GM20431 (cell line): ENCODE results near the gene CHST11.
"Not testable (repeated sequence)": the region's sequence is repeated elsewhere in the genome, so short reads cannot be mapped to it uniquely, and the experiment has no call there.

Experiments used
- in situ Hi-C: fragments of 300-500 bp; cut with MseI, MboI; formaldehyde crosslinking; loops from one replicate; pipeline ENCODE4 v1.15.0; 2020; ENCODE audit warnings: low sequenced_read_pairs; ENCODE audit not compliant: unreplicated experiment

CHST11 gene

GRCh38 chr12:104515899-104516298 is 59.2 kb downstream of the CHST11 start:
- in situ Hi-C loops = no loop called here

GRCh38 chr12:104516821-104517220 is 60.1 kb downstream of the CHST11 start:
- in situ Hi-C loops = no loop called here

- in situ Hi-C loops = no loop called here
These were observed 61.1 kb downstream of the CHST11 start for GRCh38 chr12:104517880-104518279.

DNA sequence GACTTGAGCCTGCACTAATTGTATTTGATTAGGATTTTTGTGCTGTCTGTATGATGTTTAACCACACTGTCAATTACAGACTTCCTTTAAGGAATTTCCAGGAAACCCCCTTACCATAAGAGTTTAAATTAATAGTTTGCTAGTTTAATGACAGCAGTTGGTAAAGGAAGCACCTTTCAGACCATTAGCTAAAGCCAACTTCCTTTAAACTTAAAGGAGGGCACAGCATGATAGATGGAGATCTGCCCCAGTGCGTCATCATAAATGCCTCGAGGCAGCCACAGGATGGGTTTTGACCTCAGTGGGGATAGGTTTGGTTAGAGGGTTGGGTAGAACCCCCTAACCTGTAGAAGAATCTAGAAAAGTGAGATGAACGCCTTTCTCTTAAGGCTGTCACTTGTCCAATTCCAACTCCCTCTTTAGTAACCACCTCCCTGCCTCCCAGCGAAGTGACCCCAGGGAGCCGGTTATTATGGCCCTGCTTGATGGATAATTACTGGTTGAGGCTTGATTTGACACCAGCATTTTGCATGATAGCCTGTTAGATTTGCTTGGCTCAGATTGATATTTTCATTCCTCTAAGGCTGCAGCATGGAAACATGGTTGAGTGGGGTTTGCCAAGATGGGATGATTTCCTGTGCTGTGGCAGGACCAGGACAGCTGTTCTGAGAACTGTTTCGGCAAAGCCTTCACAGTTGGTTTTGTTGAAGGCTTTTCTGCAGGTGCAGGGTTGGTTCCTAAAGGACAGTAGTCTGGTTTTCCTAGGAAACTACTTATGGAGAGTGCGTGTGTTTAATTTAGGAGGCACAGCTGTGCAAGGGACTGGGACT is 62.7 kb downstream of the CHST11 start:
- in situ Hi-C loops = no loop called here

DNA sequence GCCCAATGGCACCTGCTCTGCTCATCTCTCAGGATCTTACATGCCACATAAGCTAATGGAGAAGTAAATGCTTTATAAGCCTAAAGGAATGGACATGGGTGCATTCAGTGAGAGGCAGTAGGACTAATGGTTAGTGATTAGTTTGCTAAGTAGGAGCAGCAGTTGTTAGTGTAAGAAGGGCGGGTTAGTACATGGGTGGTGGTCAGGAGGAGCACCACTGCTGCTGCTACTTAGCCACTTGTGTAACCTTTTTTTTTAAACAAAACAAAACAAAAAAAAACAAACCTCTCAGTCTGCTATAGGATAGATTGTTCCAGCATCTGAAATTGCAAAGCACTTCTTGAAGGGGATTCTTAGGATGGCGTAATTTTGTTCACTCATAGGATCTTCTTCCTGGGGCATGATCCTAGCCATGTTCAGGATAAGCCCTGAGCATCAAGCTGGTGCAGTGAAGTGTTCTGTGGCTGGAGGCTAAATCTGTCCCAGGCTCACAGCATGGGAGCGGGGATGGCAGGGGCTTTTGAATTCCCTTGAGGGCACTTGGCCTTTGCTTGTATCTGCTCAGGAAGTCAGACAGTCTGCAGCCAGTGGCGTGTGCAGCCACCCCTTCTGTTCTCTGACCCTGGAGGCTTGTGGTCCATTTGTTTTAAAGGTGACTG is 63.6 kb downstream of the CHST11 start:
- in situ Hi-C loops = no loop called here

- in situ Hi-C loops = no loop called here
These were observed 65.0 kb downstream of the CHST11 start for GRCh38 chr12:104521731-104522130.

- in situ Hi-C loops = no loop called here
These were observed 66.4 kb downstream of the CHST11 start for GRCh38 chr12:104522985-104523722.

DNA sequence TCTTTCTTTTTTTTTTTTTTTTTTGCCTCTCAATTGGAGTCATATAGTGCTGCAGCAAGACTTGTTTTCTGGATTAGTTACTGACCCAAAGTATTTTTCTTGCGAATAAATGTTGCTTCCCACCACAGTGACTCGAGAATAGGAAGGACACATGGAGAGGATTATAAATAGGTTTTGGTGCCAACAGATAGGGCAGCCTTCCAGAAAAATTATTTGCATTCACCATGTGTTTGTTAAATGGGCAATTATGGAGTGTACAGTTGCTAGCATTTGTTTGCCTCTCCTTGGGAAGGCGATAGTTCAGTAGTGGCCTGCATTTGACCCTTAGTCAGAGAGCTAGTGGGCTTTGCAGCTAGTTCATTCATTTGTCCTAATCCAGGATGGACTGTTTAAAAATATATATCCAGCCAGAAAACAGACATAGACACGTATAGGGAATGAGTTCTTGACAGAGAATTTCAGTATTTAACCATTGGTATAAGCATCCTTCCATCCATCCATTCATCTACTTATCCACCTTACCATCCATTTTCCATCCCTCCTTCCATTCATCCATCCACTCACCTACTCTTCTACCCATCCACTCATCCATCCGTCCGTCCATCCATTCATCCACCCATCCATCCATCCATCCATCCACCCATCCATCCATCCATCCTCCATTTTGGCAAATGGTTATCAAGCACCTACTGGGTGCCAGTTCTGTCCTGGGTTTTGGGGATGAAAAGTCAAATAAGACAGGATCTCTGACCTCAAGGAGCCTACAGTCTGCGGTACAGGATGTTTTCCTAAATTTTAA is 67.5 kb downstream of the CHST11 start:
- in situ Hi-C loops = no loop called here

DNA sequence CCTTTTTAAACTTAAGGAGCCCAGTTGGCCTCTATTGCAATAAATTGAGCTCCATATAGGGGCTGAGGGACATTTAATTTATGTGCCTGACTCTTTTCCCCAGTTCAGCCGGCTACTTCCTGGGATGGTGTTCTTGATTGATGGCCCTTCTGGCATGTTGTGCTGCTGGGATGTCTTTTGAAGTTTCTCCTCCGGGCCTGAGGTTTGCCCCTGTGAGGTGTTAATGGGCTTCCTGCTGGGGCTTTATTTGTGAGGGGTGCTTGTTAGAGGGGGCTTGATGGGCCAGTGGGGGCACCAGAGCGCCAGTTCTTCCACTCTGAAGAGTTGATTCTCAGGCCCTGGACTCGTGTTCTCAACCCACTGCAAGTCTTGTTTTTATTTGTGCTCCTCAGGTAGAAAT is 69.6 kb downstream of the CHST11 start:
- in situ Hi-C loops = no loop called here

GRCh38 chr12:104526751-104527150 is 70.0 kb downstream of the CHST11 start:
- in situ Hi-C loops = no loop called here

DNA sequence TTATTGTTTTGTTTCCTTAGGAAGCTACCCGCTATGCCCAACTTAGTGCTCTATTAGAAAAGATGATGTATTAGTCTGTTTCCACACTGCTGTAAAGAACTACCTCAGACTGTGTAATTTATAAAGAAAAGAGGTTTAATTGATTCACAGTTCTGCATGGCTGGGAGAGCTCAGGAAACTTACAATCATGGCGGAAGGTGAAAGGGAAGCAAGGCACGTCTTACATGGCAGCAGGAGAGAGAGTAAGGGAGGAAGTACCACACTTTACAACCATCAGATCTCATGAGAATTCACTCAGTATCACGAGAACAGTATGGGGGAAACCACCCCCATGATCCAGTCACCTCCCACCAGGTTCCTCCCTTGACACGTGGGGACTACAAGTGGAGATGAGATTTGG is 70.9 kb downstream of the CHST11 start:
- in situ Hi-C loops = not testable (repeated sequence)

GRCh38 chr12:104529130-104529874 is 72.6 kb downstream of the CHST11 start:
- in situ Hi-C loops = no loop called here

DNA sequence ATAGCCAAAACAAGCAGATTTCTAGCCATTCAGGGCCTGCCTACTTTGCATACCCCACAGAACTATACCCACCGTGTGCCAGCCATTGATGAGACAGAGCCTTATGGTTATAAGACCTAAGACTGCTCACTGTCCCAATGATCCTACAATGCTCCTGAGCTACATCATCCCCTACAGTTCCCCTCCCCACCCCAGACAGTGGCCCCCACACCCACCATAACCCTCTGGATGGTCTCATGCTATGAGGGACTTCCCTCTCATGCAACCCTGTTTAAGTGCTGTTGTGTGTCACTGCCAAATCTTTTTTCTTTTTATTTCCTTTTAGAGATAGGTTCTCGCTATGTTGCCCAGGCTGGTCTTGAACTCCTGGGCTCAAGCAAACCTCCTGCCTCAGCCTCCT is 75.9 kb downstream of the CHST11 start:
- in situ Hi-C loops = no loop called here

DNA sequence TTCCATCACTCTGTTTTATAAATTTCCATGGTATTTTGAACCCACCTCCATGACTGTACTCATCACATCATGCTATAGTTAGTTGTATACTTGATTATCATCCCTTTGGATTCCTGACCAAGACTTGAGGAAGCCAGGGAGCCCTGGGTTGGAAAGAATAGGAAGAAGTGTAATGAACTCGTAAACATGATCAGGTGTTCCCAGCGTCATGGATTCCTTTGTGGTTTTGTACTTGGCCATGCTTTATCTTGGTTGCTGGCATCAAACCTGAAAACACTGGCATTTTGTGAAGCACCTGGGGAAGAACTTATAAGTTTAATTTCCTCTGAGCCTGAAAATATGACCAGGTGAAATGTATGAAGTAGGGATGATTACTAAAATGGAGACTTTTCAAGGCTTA is 76.4 kb downstream of the CHST11 start:
- in situ Hi-C loops = no loop called here

GRCh38 chr12:104534162-104534856 is 77.6 kb downstream of the CHST11 start:
- in situ Hi-C loops = no loop called here

- in situ Hi-C loops = no loop called here
These were observed 78.1 kb downstream of the CHST11 start for GRCh38 chr12:104534857-104535248.

DNA sequence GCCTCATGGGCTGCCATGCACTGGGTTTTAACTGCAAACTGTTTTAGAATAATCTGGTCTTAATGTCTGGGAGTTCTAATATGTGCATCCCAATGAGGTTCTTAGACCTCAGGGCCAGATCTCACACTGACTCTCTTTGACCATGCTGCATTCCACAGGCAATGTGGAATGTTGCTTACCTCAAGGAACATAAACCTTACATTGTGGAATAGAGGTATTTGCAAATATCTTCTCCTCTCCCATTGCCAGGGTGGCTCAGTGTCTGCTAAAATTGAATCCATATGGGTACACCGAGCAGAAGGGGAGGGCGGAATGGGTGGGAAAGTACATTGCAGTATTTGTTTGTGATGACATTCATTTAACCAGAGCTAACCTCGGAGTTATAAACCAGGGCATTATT is 78.6 kb downstream of the CHST11 start:
- in situ Hi-C loops = no loop called here

- in situ Hi-C loops = no loop called here
These were observed 80.1 kb downstream of the CHST11 start for GRCh38 chr12:104536841-104537240.

DNA sequence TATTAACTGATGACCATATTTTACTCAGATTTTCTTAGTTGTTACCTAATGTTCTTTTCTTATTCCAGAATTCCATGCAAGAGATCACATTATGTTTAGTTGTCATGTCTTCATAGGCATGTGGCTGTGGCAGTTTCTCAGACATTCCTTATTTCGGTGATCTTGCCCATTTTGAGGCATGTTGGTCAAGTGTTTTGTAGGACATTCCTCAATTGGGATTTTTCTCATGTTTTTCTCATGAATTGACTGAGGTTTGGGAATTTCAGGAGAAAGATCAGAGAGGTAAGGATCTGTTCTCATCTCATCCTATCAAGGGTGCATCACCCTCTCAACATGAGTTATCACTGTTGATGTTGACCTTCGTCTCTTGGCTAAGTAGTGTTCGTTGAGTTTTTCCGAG is 81.3 kb downstream of the CHST11 start:
- in situ Hi-C loops = no loop called here
